Measurements from ENCODE around the gene STARD13.

- TF ChIP-seq ATF3 (IDR thresholded peaks at IDR 0.05) (no peak), CTCF (IDR thresholded peaks at IDR 0.05; ENCODE audit: low read depth, low read length, missing input control) (no peak), SP1 (IDR thresholded peaks at IDR 0.05) (no peak), FOXA1 (IDR thresholded peaks at IDR 0.05) (no peak), TAF1 (conservative IDR thresholded peaks at IDR 0.05) (no peak), GABPA (IDR thresholded peaks at IDR 0.05 in 1 of 2, conservative IDR thresholded peaks at IDR 0.05 in 1 of 2) (no peak), MAX (IDR thresholded peaks at IDR 0.05) (no peak)
Measured at GRCh38 chr13:33328701-33329100, 43.1 kb upstream of the STARD13 start.

All from liver (tissue), 3 donors.